H1 (cell line): ENCODE data around the gene MGLL. TPM values are rescaled to one million over a fixed set of nuclear protein-coding genes. Genes with fewer than 3 reads are reported as not detected.

Experiments used
- CTCF ChIA-PET: fragments of 300-600 bp; sonication (Branson Sonifier 250); formaldehyde crosslinking; loops from one replicate; lab custom pipeline; 2021; ENCODE audit not compliant: partially characterized antibody; lab: Charles Lee
- POLR2A ChIA-PET: fragments of 300-600 bp; sonication (Branson Sonifier 250); formaldehyde crosslinking; loops from one replicate; lab custom pipeline; 2021; ENCODE audit warnings: inconsistent platforms; ENCODE audit not compliant: partially characterized antibody; lab: Charles Lee
- DNase-seq, 2 experiments: peaks; one replicate each; pipeline versions ENCODE4 v3.0.0 to v3.0.0-alpha.2; 2010 to 2022; ENCODE audit warnings: low spot score in 2 of 2, low read depth in 1 of 2, mixed read lengths in 1 of 2
- FAIRE-seq: peaks from 2 replicates; lab custom pipeline; 2011; peaks lifted over from hg19 to GRCh38; lab: Jason Lieb, UNC
- H2AFZ ChIP-seq: 2 replicates; pipeline ENCODE4 v1.8.1; 2012; ENCODE audit warnings: low read length, inconsistent platforms
- H2AK5ac ChIP-seq: 2 replicates; pipeline ENCODE4 v1.6.1; 2013; ENCODE audit warnings: low read depth, low read length
- H2BK120ac ChIP-seq: replicated peaks from 2 replicates; pipeline ENCODE3; 2013; ENCODE audit warnings: low read depth, low read length, inconsistent platforms
- H2BK12ac ChIP-seq: 2 replicates; pipeline ENCODE4 v1.6.1; 2013; ENCODE audit warnings: low read depth, low read length
- H2BK15ac ChIP-seq: 2 replicates; pipeline ENCODE4 v1.6.1; 2013; ENCODE audit warnings: low read length
- H2BK20ac ChIP-seq: 2 replicates; pipeline ENCODE4 v1.6.1; 2013; ENCODE audit warnings: low read length
- H2BK5ac ChIP-seq: 2 replicates; pipeline ENCODE4 v1.6.1; 2013; ENCODE audit warnings: low read depth, low read length
- H3K14ac ChIP-seq: 2 replicates; pipeline ENCODE4 v1.6.1; 2013; ENCODE audit warnings: inconsistent platforms; ENCODE audit not compliant: insufficient read length
- H3K18ac ChIP-seq: 2 replicates; pipeline ENCODE4 v1.6.1; 2013; ENCODE audit warnings: low read length; ENCODE audit errors: extremely low read depth
- H3K23ac ChIP-seq: 2 replicates; pipeline ENCODE4 v1.6.1; 2013; ENCODE audit warnings: inconsistent platforms; ENCODE audit not compliant: insufficient read length
- H3K23me2 ChIP-seq: 2 replicates; pipeline ENCODE4 v1.6.1; 2013; ENCODE audit warnings: low read depth, low read length
- H3K27ac ChIP-seq: 2 replicates; pipeline ENCODE4 v1.6.1; 2011; ENCODE audit warnings: low read depth, low read length, inconsistent platforms
- H3K27me3 ChIP-seq, 4 experiments: replicated peaks in 1 of 4; 1 replicate in 1 of 4; 2 replicates in 3 of 4; pipeline versions ENCODE4 v1.6.1 to v1.8.1; 2011 to 2013; ENCODE audit warnings: low read length in 3 of 4, mild to moderate bottlenecking in 3 of 4, inconsistent platforms in 2 of 4, mixed read lengths in 2 of 4, moderate library complexity in 1 of 4; ENCODE audit not compliant: control insufficient read depth in 3 of 4, insufficient read depth in 3 of 4; ENCODE audit errors: extremely low read depth in 1 of 4
- H3K36me3 ChIP-seq, 4 experiments: 2 replicates each; pipeline versions ENCODE4 v1.6.1 to v1.8.1; 2011 to 2013; ENCODE audit warnings: mild to moderate bottlenecking in 4 of 4, low read length in 3 of 4, moderate library complexity in 2 of 4, control low read depth in 1 of 4, inconsistent platforms in 1 of 4; ENCODE audit not compliant: insufficient read depth in 4 of 4, control insufficient read depth in 2 of 4
- H3K4ac ChIP-seq: replicated peaks from 2 replicates; pipeline ENCODE3; 2013; ENCODE audit warnings: low read length, low read depth, mixed read lengths, inconsistent platforms; ENCODE audit not compliant: insufficient read length
- H3K4me1 ChIP-seq, 4 experiments: replicated peaks in 1 of 4; 1 replicate in 1 of 4; 2 replicates in 3 of 4; pipeline versions ENCODE4 v1.6.1 to v1.8.1; 2011 to 2013; ENCODE audit warnings: low read length in 3 of 4, inconsistent platforms in 2 of 4, mixed read lengths in 1 of 4; ENCODE audit not compliant: insufficient read depth in 4 of 4, control insufficient read depth in 3 of 4
- H3K4me2 ChIP-seq, 2 experiments: 2 replicates each; pipeline versions ENCODE4 v1.6.1 to v1.8.1; 2011 to 2013; ENCODE audit warnings: low read depth in 2 of 2, low read length in 2 of 2, control low read depth in 1 of 2, inconsistent platforms in 1 of 2, mild to moderate bottlenecking in 1 of 2; ENCODE audit not compliant: insufficient read depth in 1 of 2
- H3K4me3 ChIP-seq, 4 experiments: fragments of 200-600, 300-600 bp in 1 of 4; sonication (generic), shearing (Covaris generic), sonication (Bioruptor Twin) in 1 of 4; 2 replicates each; pipeline versions ENCODE4 v1.5.1 to v1.8.1; 2011 to 2016; ENCODE audit warnings: low read length in 4 of 4, low read depth in 3 of 4, control low read depth in 2 of 4, inconsistent platforms in 2 of 4, mild to moderate bottlenecking in 2 of 4, mixed read lengths in 1 of 4, moderate library complexity in 1 of 4; ENCODE audit not compliant: insufficient read depth in 2 of 4; ENCODE audit errors: extremely low read depth in 1 of 4
- H3K56ac ChIP-seq: replicated peaks from 2 replicates; pipeline ENCODE3; 2013; ENCODE audit warnings: low read depth, mild to moderate bottlenecking, mixed read lengths, low read length, inconsistent platforms; ENCODE audit not compliant: insufficient read length
- H3K79me1 ChIP-seq: 2 replicates; pipeline ENCODE4 v1.6.1; 2013; ENCODE audit warnings: low read depth, low read length, control low read depth
- H3K79me2 ChIP-seq, 2 experiments: 2 replicates each; pipeline versions ENCODE4 v1.6.1 to v1.8.1; 2012 to 2013; ENCODE audit warnings: low read length in 2 of 2, mild to moderate bottlenecking in 2 of 2, inconsistent platforms in 1 of 2; ENCODE audit not compliant: insufficient read depth in 2 of 2, control insufficient read depth in 1 of 2
- H3K9ac ChIP-seq, 4 experiments: replicated peaks in 1 of 4; 1 replicate in 1 of 4; 2 replicates in 3 of 4; pipeline versions ENCODE4 v1.6.1 to v1.8.1; 2011 to 2013; ENCODE audit warnings: low read depth in 3 of 4, low read length in 3 of 4, control low read depth in 2 of 4, mild to moderate bottlenecking in 2 of 4, moderate library complexity in 2 of 4, inconsistent platforms in 1 of 4; ENCODE audit errors: extremely low read depth in 1 of 4
- H3K9me3 ChIP-seq, 2 experiments: 2 replicates each; pipeline versions ENCODE4 v1.6.1 to v1.8.1; 2012 to 2013; ENCODE audit warnings: mild to moderate bottlenecking in 2 of 2, moderate library complexity in 2 of 2, control low read depth in 1 of 2, inconsistent platforms in 1 of 2, low read depth in 1 of 2, low read length in 1 of 2, mixed read lengths in 1 of 2; ENCODE audit not compliant: insufficient read depth in 2 of 2
- H4K20me1 ChIP-seq, 2 experiments: replicated peaks in 1 of 2; 2 replicates each; pipeline versions ENCODE3 to v1.8.1; 2011 to 2013; ENCODE audit warnings: inconsistent platforms in 2 of 2, low read length in 2 of 2, mild to moderate bottlenecking in 1 of 2; ENCODE audit not compliant: insufficient read depth in 2 of 2, control insufficient read depth in 1 of 2
- H4K5ac ChIP-seq: 2 replicates; pipeline ENCODE4 v1.6.1; 2013; ENCODE audit warnings: low read length, low read depth, mixed read lengths, inconsistent platforms; ENCODE audit not compliant: insufficient read length
- H4K8ac ChIP-seq: 2 replicates; pipeline ENCODE4 v1.8.0; 2013; ENCODE audit warnings: mild to moderate bottlenecking, moderate library complexity, low read length, inconsistent platforms; ENCODE audit not compliant: insufficient read depth; ENCODE audit errors: extremely low read depth
- H4K91ac ChIP-seq: replicated peaks from 2 replicates; pipeline ENCODE3; 2013; ENCODE audit warnings: low read length, mixed read lengths, inconsistent platforms; ENCODE audit not compliant: insufficient read length
- ASH2L ChIP-seq: fragments of 200-600, 300-600 bp; sonication (generic); IDR thresholded peaks from one replicate; pipeline ENCODE4 v1.7.1; 2017; ENCODE audit warnings: low read length
- ATF2 ChIP-seq: IDR thresholded peaks from 2 replicates; pipeline ENCODE4 v1.6.1; 2012; ENCODE audit warnings: low read length, inconsistent platforms
- CHD1 ChIP-seq: IDR thresholded peaks from 2 replicates; pipeline ENCODE4 v1.6.1; 2012; ENCODE audit warnings: low read depth, low read length, improper control_type of control experiment
- EP300 ChIP-seq, 2 experiments: IDR thresholded peaks; 1 replicate in 1 of 2; 2 replicates in 1 of 2; pipeline ENCODE4 v1.6.1; 2011 to 2012; ENCODE audit warnings: low read depth in 2 of 2, low read length in 2 of 2, mild to moderate bottlenecking in 2 of 2, borderline replicate concordance in 1 of 2, inconsistent platforms in 1 of 2, moderate library complexity in 1 of 2
- HDAC6 ChIP-seq: IDR thresholded peaks from one replicate; pipeline ENCODE4 v1.7.1; 2012; ENCODE audit warnings: low read depth, mild to moderate bottlenecking, inconsistent platforms, low read length, moderate library complexity
- JUND ChIP-seq: IDR thresholded peaks from 2 replicates; pipeline ENCODE4 v1.6.1; 2011; ENCODE audit warnings: mild to moderate bottlenecking, improper control_type of control experiment, low read length
- KDM4A ChIP-seq: IDR thresholded peaks from one replicate; pipeline ENCODE4 v1.7.1; 2012; ENCODE audit warnings: low read depth, mild to moderate bottlenecking, moderate library complexity, low read length, inconsistent platforms; ENCODE audit not compliant: severe bottlenecking
- RNF2 ChIP-seq: fragments of 200-900, 300-1000 bp; sonication (generic); IDR thresholded peaks from 2 replicates; pipeline ENCODE4 v1.7.1; 2016; ENCODE audit warnings: borderline replicate concordance, low read depth, mild to moderate bottlenecking, antibody characterized with exemption, low read length; ENCODE audit not compliant: poor library complexity, severe bottlenecking; ENCODE audit errors: missing control alignments
- SIRT6 ChIP-seq: IDR thresholded peaks from one replicate; pipeline ENCODE4 v1.7.1; 2012; ENCODE audit warnings: low read length, inconsistent platforms
- TEAD4 ChIP-seq: IDR thresholded peaks from 2 replicates; pipeline ENCODE4 v1.6.1; 2012; ENCODE audit warnings: low read depth, low read length, inconsistent platforms, mixed read lengths
- WGBS, 2 experiments: shearing (Covaris generic) in 1 of 2; methylation state at CpG; one replicate each; pipeline versions ENCODE4 v1.1.6 to v1.1.7; 2013 to 2015; ENCODE audit warnings: low lambda C conversion rate in 2 of 2, mixed read lengths in 2 of 2, inconsistent platforms in 1 of 2, low coverage in 1 of 2, missing lambda C conversion rate in 1 of 2; ENCODE audit not compliant: insufficient replicate concordance in 2 of 2, insufficient coverage in 1 of 2, insufficient read length in 1 of 2; ENCODE audit errors: extremely low coverage in 1 of 2, missing lambda C conversion rate in 1 of 2; 5-methylcytosine and 5-hydroxymethylcytosine counted together
- polyA plus RNA-seq, 7 experiments: library from polyadenylated mRNA; depleted of rRNA in 3 of 7; stranded (reverse) in 5 of 7; unstranded in 2 of 7; fragments of >200 nt in 5 of 7; fragments of 200-250 nt in 2 of 7; gene quantifications; 1 replicate in 5 of 7; 2 replicates in 1 of 7; 4 replicates in 1 of 7; pipeline versions ENCODE4 v1.2.1 to v1.2.3, GENCODE V29; 2011 to 2013; ENCODE audit warnings: missing spikeins in 2 of 7, mixed read lengths in 2 of 7
- total RNA-seq: library from RNA; stranded (reverse); fragmentation: NEBNext Ultra II Directional; extraction: Animal tissue kit (Norgen Biotek cat#: 25700); gene quantifications from 2 replicates; pipeline ENCODE4 v1.2.1, GENCODE V29; 2021
- TF ChIP-seq, protein P1 (sequence below): IDR thresholded peaks from 2 replicates; pipeline ENCODE4 v1.6.1; 2011; ENCODE audit warnings: low read length, improper control_type of control experiment

Gene MGLL
- total and polyA plus RNA-seq, 2 of the 8 experiments (the other 6 are each of a cell fraction or from before 2014, with no cell fraction given) = 0.05 to 0.34 TPM

DNA sequence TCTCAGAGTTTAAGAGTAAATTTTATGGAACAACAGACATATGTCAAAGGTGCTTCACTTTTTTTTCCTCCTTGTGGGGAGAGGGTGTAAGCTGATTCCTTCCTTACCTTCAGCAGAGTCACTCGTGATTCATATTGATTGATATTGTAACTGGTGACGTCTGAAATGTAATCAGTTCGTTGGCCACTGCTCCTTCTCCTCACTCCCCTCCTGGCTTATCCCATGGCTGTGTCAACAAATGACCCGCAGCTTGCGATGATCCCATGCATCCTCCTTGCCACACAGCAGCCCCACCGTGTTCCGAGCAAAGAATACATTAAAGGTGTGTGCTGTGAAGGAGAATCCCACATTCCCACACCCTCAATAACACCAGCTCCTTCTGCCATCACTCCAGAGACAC, 7.3 kb downstream of the MGLL start:
- Histone ChIP-seq H3K23ac (no peak overlapping the region), H3K14ac (no peak overlapping the region), H3K18ac (no peak overlapping the region), H3K56ac (no peak overlapping the region), H3K9ac (no peak overlapping the region), H3K4ac (no peak overlapping the region), H4K91ac (no peak overlapping the region), H2BK120ac (no peak overlapping the region), H2AFZ (no peak overlapping the region), H2BK15ac (no peak overlapping the region), H3K79me2 (no peaks in the 10 kb centered on the region), H4K8ac (no peak overlapping the region), H3K79me1 (no peaks in the 10 kb centered on the region), H3K23me2 (no peaks in the 10 kb centered on the region), H3K27ac (no peak overlapping the region), H3K36me3 (no peaks in the 10 kb centered on the region), H2BK20ac (no peak overlapping the region), H2BK5ac (no peak overlapping the region), H2AK5ac (no peak overlapping the region), H4K20me1 (no peaks in the 10 kb centered on the region), H3K4me2 (no peak overlapping the region), H4K5ac (no peak overlapping the region), H3K4me1 (peaks cover 0 to 4% (median 0%) of the 10 kb centered on the region in 4 experiments; a peak in 4 of 7 replicates), H3K27me3 (no peaks in the 10 kb centered on the region), H3K4me3 (no peak overlapping the region), H2BK12ac (no peak overlapping the region), H3K9me3 (0 out of 4 replicates have a peak, but pooled peaks cover 0 to 4% of the 10 kb centered on the region in 2 experiments)
- FAIRE-seq (no peak), DNase-seq (no peak)
- WGBS, 2 experiments = 85% methylated on average over 7 of the region's 7 CpGs; no CpG with 5 or more reads in 1 of the 2 experiments
- CTCF ChIA-PET = interaction anchor here (1.0 to 4.4 kb wide), 5 partner anchors 9 to 135 kb away, joined by 3 to 23 read pairs (median 5); no protein-coding TSS in a partner anchor
- POLR2A ChIA-PET = no interaction called here
- no peak for TF ChIP-seq CHD1
- no peak for TF ChIP-seq SIRT6
- TF ChIP-seq KDM4A = no peak
- TF ChIP-seq ATF2 = no peak
- no peak for TF ChIP-seq JUND
- no peak for TF ChIP-seq ASH2L
- TF ChIP-seq RNF2 = no peak
- TF ChIP-seq TEAD4 = no peak
- TF ChIP-seq, protein P1, sequence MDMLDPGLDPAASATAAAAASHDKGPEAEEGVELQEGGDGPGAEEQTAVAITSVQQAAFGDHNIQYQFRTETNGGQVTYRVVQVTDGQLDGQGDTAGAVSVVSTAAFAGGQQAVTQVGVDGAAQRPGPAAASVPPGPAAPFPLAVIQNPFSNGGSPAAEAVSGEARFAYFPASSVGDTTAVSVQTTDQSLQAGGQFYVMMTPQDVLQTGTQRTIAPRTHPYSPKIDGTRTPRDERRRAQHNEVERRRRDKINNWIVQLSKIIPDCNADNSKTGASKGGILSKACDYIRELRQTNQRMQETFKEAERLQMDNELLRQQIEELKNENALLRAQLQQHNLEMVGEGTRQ = no peak
- no peak for TF ChIP-seq HDAC6
- no peak for TF ChIP-seq EP300 (IDR thresholded peaks at IDR 0.05; ENCODE audit: borderline replicate concordance in 1 of 2, low read depth in 2 of 2, low read length in 2 of 2)
